Adrenal gland (tissue), 12 donors: ENCODE measurements around the gene SFTPB. TPM values are rescaled to one million over a fixed set of nuclear protein-coding genes. Genes with fewer than 3 reads are reported as not detected.
"Not testable (repeated sequence)": the region's sequence is repeated elsewhere in the genome, so short reads cannot be mapped to it uniquely, and the experiment has no call there.

Experiments used
- DNase-seq, 7 donors: peaks; one replicate each; pipeline ENCODE4 v3.0.0-alpha.2; 2019 to 2020
- H3K27ac ChIP-seq, 5 donors: fragments of 200-600 bp; sonication (generic) in 4 of 5; 1 replicate in 3 of 5; 2 replicates in 2 of 5; pipeline versions ENCODE4 v1.5.1 to v1.8.0; 2016 to 2020; ENCODE audit warnings: mild to moderate bottlenecking in 1 of 5
- H3K27me3 ChIP-seq: fragments of 200-600 bp; 2 replicates; pipeline ENCODE4 v1.8.0; 2021
- H3K36me3 ChIP-seq, 2 donors: fragments of 200-600 bp; replicated peaks in 1 of 2; 1 replicate in 1 of 2; 2 replicates in 1 of 2; pipeline versions ENCODE4 v1.5.1 to v1.8.0; 2018 to 2022
- H3K4me1 ChIP-seq, 2 donors: fragments of 200-600 bp; replicated peaks in 1 of 2; 1 replicate in 1 of 2; 2 replicates in 1 of 2; pipeline versions ENCODE4 v1.5.1 to v1.8.0; 2018 to 2021
- H3K4me3 ChIP-seq, 4 donors: fragments of 200-600 bp; sonication (generic) in 3 of 4; one replicate each; pipeline ENCODE4 v1.5.1; 2016 to 2018
- H3K9me3 ChIP-seq, 3 donors: fragments of 200-600 bp; sonication (generic) in 1 of 3; replicated peaks in 1 of 3; 1 replicate in 2 of 3; 2 replicates in 1 of 3; pipeline versions ENCODE4 v1.5.1 to v1.8.0; 2016 to 2021
- POLR2A ChIP-seq, 2 donors: fragments of 450-650 bp; IDR thresholded peaks; one replicate each; pipeline ENCODE4 v1.6.1; 2017; ENCODE audit warnings: antibody characterized with exemption in 2 of 2, mild to moderate bottlenecking in 2 of 2, moderate library complexity in 1 of 2
- WGBS, 4 donors: extraction: QIAGEN DNeasy Blood & Tissue Kit in 2 of 4; methylation state at CpG; one replicate each; pipeline versions ENCODE4 v1.1.5 to v1.1.7; 2013 to 2017; 5-methylcytosine and 5-hydroxymethylcytosine counted together
- intact Hi-C, 2 donors: fragments of 100-400 bp; cut with DNase I; formaldehyde crosslinking; loops; one replicate each; pipeline versions ENCODE4 v1.14.1 to v1.15.0; 2022 to 2023
- polyA plus RNA-seq, 3 donors: library from polyadenylated mRNA; stranded (reverse); fragments of 200-250 nt in 2 of 3; fragments of 350-450 nt in 1 of 3; fragmentation: Illumina TruSeq in 1 of 3; extraction: RNeasy Lipid Tissue Mini Kit (QIAGEN cat#74804) in 1 of 3; gene quantifications; one replicate each; pipeline ENCODE4 v1.2.3, GENCODE V29; 2013 to 2014
- total RNA-seq, 9 donors: library from RNA; depleted of rRNA in 4 of 9; stranded (reverse); fragments of >200 nt in 4 of 9; fragments of 120-200 nt in 1 of 9; fragmentation: NEBNext Ultra II Directional in 1 of 9; extraction: Animal tissue kit (Norgen Biotek cat#: 25700) in 1 of 9; gene quantifications; one replicate each; pipeline versions ENCODE4 v1.1.0 to v1.2.4, GENCODE V29; 2013 to 2023
- TF ChIP-seq, protein P1 (sequence below), 6 experiments: fragments of 450-650 bp in 4 of 6; fragments of 200-600 bp in 2 of 6; sonication (generic) in 1 of 6; IDR thresholded peaks; 1 replicate in 5 of 6; 2 replicates in 1 of 6; pipeline versions ENCODE4 v1.5.1 to v1.8.0; 2016 to 2021; ENCODE audit warnings: antibody characterized with exemption in 6 of 6, mild to moderate bottlenecking in 2 of 6, moderate library complexity in 1 of 6
- donor health status: healthy with polysubstance abuse.
- donor health status: Bipolar disorder and iron deficiency.
- donor health status: DM: yes; HTN: yes; CAD: no.
- donor health status: DM: no; HTN: no; CAD: no.
- donor health status: DM: no; HTN: no; CAD: no.
- donor health status: DM: yes; HTN: yes; CAD: no.

Gene SFTPB
- total and polyA plus RNA-seq, 12 donors: 0.04 to 21.3 (median 1.4) TPM; not detected in 5

DNA sequence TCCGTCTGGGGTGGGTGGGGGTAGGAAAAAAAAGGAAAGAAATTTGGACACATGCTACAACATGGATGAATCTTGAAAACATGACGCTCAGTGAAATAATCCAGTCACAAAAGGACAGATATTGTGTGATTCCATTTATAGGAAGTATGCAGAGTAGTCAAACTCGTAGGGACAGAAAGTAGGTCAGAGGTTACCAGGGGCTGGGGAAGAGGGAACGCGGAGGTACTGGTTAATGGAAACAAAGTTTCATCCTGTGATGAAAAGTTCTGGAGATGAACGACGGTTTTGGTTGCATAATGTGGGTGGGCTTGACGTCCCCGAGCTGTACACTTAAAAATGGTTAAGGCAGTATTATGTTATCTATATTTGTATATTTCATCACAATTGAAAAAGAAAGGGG is 4.5 kb upstream of the SFTPB start:
- no peaks in the 10 kb centered on the region for H3K9me3 ChIP-seq
- no peak for TF ChIP-seq POLR2A (IDR thresholded peaks at IDR 0.05)
- TF ChIP-seq, protein P1, sequence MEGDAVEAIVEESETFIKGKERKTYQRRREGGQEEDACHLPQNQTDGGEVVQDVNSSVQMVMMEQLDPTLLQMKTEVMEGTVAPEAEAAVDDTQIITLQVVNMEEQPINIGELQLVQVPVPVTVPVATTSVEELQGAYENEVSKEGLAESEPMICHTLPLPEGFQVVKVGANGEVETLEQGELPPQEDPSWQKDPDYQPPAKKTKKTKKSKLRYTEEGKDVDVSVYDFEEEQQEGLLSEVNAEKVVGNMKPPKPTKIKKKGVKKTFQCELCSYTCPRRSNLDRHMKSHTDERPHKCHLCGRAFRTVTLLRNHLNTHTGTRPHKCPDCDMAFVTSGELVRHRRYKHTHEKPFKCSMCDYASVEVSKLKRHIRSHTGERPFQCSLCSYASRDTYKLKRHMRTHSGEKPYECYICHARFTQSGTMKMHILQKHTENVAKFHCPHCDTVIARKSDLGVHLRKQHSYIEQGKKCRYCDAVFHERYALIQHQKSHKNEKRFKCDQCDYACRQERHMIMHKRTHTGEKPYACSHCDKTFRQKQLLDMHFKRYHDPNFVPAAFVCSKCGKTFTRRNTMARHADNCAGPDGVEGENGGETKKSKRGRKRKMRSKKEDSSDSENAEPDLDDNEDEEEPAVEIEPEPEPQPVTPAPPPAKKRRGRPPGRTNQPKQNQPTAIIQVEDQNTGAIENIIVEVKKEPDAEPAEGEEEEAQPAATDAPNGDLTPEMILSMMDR (IDR thresholded peaks at IDR 0.05): no peak
- H3K27me3 ChIP-seq: no peaks in the 10 kb centered on the region
- WGBS, 4 donors: 59 to 68% (median 65%) methylated on average over 9 of the region's 9 CpGs
- intact Hi-C loops: no loop called here
- no peaks in the 10 kb centered on the region for H3K36me3 ChIP-seq
- no peaks in the 10 kb centered on the region for H3K4me1 ChIP-seq
- peak overlapping the region in 1 of 5 donors; percentile 66 for H3K27ac ChIP-seq
- DNase-seq: no peak
- H3K4me3 ChIP-seq: no peak overlapping the region

DNA sequence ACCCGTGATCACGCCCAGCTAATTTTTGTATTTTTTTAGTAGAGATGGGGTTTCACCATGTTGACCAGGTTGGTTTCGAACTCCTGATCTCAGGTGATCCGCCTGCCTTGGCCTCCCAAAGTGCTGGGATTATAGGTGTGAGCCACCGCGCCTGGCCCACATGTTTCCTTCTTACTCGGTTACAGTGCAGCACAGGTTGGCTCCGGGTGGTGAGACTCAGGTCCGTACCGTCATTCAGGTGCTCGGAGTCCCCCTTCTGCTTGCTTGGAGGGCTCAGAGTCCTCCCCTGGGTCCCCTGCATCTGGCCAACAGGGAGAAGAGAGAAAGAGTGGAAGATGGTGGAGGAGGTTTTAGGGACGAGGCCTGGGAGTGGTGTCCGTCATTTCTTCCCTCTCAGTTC is 2.4 kb upstream of the SFTPB start:
- H3K27me3 ChIP-seq, H3K4me3 ChIP-seq, H3K36me3 ChIP-seq, H3K27ac ChIP-seq, intact Hi-C loops, H3K9me3 ChIP-seq, H3K4me1 ChIP-seq, DNase-seq: not testable (repeated sequence)
- WGBS, 4 donors: 90 to 93% (median 90%) methylated on average over 6 to 13 of the region's 13 CpGs

DNA sequence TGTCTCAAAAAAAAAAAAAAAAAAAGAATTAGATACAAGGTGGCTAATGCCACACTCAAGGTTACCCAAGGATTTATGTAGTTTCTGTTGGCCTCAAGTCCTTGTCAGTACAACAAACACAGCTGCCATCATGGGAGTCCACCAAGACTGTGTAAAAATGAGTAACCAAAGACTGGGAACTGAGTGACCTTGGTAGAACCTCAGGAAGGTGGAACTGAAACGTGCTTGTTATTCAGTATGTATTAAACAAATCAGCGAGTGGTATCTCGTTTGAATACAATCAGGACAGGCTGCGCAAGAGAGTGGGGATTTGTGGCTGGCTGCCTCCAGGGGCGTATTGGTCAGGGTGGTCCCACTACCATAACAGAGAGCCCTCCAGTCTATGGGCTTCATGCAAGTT is 1.6 kb upstream of the SFTPB start:
- Histone ChIP-seq H3K27me3 (no peaks in the 10 kb centered on the region), H3K27ac (no peak overlapping the region), H3K4me1 (no peaks in the 10 kb centered on the region), H3K4me3 (no peak overlapping the region), H3K9me3 (no peaks in the 10 kb centered on the region), H3K36me3 (no peaks in the 10 kb centered on the region)
- TF ChIP-seq, protein P1 (IDR thresholded peaks at IDR 0.05): no peak
- no peak for TF ChIP-seq POLR2A (IDR thresholded peaks at IDR 0.05)
- WGBS, 4 donors: 50 to 59% (median 57%) methylated on average over 5 of the region's 5 CpGs
- DNase-seq: no peak
- intact Hi-C loops: no loop called here

DNA sequence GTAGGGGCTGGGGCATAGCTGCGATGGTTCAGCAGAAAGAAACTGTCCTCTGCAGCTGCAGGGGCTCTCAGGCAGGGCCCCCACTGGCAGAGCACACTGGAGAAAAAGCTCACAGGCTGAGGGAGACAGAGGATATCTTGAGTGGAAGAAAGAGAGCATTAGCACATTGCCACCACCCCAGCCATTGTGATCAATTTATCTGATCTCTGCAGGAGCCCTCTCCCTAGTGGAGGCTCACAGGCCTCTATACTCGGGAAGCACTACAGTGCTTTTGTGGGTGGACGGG is 801 bp upstream of the SFTPB start:
- intact Hi-C loops: no loop called here
- no peaks in the 10 kb centered on the region for H3K9me3 ChIP-seq
- no peak for DNase-seq
- TF ChIP-seq, protein P1 (IDR thresholded peaks at IDR 0.05): no peak
- no peak for TF ChIP-seq POLR2A (IDR thresholded peaks at IDR 0.05)
- H3K36me3 ChIP-seq: no peaks in the 10 kb centered on the region
- WGBS, 4 donors: 85 to 88% (median 87%) methylated on average over 3 of the region's 3 CpGs
- no peaks in the 10 kb centered on the region for H3K4me1 ChIP-seq
- no peak overlapping the region for H3K27ac ChIP-seq
- H3K27me3 ChIP-seq: no peaks in the 10 kb centered on the region
- H3K4me3 ChIP-seq: no peak overlapping the region

DNA sequence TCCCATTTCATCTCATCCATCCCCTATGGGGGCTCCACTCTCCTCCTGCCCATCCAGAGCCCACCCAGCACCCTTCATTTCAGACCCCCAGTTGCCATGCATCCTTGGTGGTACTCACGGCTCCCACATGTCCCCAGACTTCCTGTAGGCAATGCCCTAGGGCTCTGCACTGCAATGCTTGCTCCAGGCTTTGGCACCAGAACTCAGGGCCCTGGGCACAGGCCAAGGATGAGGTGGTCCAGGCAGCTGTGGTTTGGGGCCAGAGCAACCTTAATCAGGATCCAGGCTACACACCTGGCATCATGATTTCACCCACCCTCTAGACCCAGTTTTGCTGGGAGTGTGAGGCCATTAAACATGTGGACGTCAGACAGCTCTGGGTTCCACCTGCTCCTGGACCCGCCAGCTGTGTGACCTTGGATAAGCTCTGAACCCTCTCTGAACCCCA is 414 bp downstream of the SFTPB start:
- Histone ChIP-seq H3K27me3 (no peaks in the 10 kb centered on the region), H3K4me3 (no peak overlapping the region), H3K4me1 (no peaks in the 10 kb centered on the region), H3K27ac (no peak overlapping the region), H3K36me3 (no peaks in the 10 kb centered on the region), H3K9me3 (no peaks in the 10 kb centered on the region)
- 51 to 73% (median 68%) methylated on average over 3 of the region's 3 CpGs for WGBS, 4 donors
- TF ChIP-seq, protein P1 (IDR thresholded peaks at IDR 0.05): no peak
- TF ChIP-seq POLR2A (IDR thresholded peaks at IDR 0.05): no peak
- DNase-seq: no peak
- intact Hi-C loops: no loop called here
